ENCODE measurements around the gene CDK5RAP3.

CDK5RAP3 gene

GRCh38 chr17:47959825-47960655, 10.9 kb upstream of the CDK5RAP3 start:
- no peak overlapping the region for H3K4ac ChIP-seq (ENCODE audit: low read depth, low read length)
- no peak overlapping the region for H3K4me2 ChIP-seq (ENCODE audit: low read length)
- no CpG with 5 or more reads among the region's 8 CpGs for WGBS (ENCODE audit: extremely low coverage, insufficient coverage, low lambda C conversion rate)
- no peak overlapping the region for H2BK120ac ChIP-seq (ENCODE audit: low read depth, low read length)
- no peak overlapping the region for H3K27ac ChIP-seq (ENCODE audit: low read depth, low read length)
- no peak overlapping the region for H2BK15ac ChIP-seq (replicated peaks; ENCODE audit: low read depth)
- H3K23ac ChIP-seq (ENCODE audit: low read length) = no peak overlapping the region
- H4K8ac ChIP-seq (ENCODE audit: low read depth, low read length) = no peak overlapping the region
- no peaks in the 10 kb centered on the region for H3K79me1 ChIP-seq (ENCODE audit: low read length)
- no peak overlapping the region for H2BK5ac ChIP-seq (ENCODE audit: low read length)
- H3K79me2 ChIP-seq (ENCODE audit: control insufficient read depth, insufficient read depth, low read length) = no peaks in the 10 kb centered on the region
- no peaks in the 10 kb centered on the region for H3K36me3 ChIP-seq (ENCODE audit: control insufficient read depth, insufficient read depth, low read length)
- H3K56ac ChIP-seq (ENCODE audit: low read length) = no peak overlapping the region
- peaks cover 2% of the 10 kb centered on the region for H3K4me1 ChIP-seq (ENCODE audit: control insufficient read depth, low read depth, low read length)
- H3K27me3 ChIP-seq (ENCODE audit: insufficient read depth, low read length, poor library complexity) = no peaks in the 10 kb centered on the region
- H3K18ac ChIP-seq (ENCODE audit: low read length) = no peak overlapping the region
- no peak overlapping the region for H4K5ac ChIP-seq (ENCODE audit: low read length)
- no peak overlapping the region for H3K9ac ChIP-seq (ENCODE audit: low read length)
- H2AK5ac ChIP-seq (ENCODE audit: low read length) = no peak overlapping the region
- DNase-seq = no peak
- H3K4me3 ChIP-seq (ENCODE audit: low read length) = no peak overlapping the region

GRCh38 chr17:47961406-47961805, 9.5 kb upstream of the CDK5RAP3 start:
- H2BK5ac ChIP-seq (ENCODE audit: low read length) = no peak overlapping the region
- no peaks in the 10 kb centered on the region for H3K27me3 ChIP-seq (ENCODE audit: insufficient read depth, low read length, poor library complexity)
- H3K36me3 ChIP-seq (ENCODE audit: control insufficient read depth, insufficient read depth, low read length) = no peaks in the 10 kb centered on the region
- H3K23ac ChIP-seq (ENCODE audit: low read length) = no peak overlapping the region
- no peak overlapping the region for H3K56ac ChIP-seq (ENCODE audit: low read length)
- no peak overlapping the region for H2AK5ac ChIP-seq (ENCODE audit: low read length)
- WGBS (ENCODE audit: extremely low coverage, insufficient coverage, low lambda C conversion rate) = no CpG with 5 or more reads among the region's 6 CpGs
- H3K9ac ChIP-seq (ENCODE audit: low read length) = no peak overlapping the region
- no peak overlapping the region for H3K4me3 ChIP-seq (ENCODE audit: low read length)
- no peaks in the 10 kb centered on the region for H3K79me2 ChIP-seq (ENCODE audit: control insufficient read depth, insufficient read depth, low read length)
- DNase-seq = no peak
- H3K27ac ChIP-seq (ENCODE audit: low read depth, low read length) = no peak overlapping the region
- no peak overlapping the region for H3K4me2 ChIP-seq (ENCODE audit: low read length)
- no peak overlapping the region for H3K18ac ChIP-seq (ENCODE audit: low read length)
- H2BK120ac ChIP-seq (ENCODE audit: low read depth, low read length) = no peak overlapping the region
- no peak overlapping the region for H4K5ac ChIP-seq (ENCODE audit: low read length)
- H3K4ac ChIP-seq (ENCODE audit: low read depth, low read length) = no peak overlapping the region
- H4K8ac ChIP-seq (ENCODE audit: low read depth, low read length) = no peak overlapping the region
- no peaks in the 10 kb centered on the region for H3K79me1 ChIP-seq (ENCODE audit: low read length)
- H3K4me1 ChIP-seq (ENCODE audit: control insufficient read depth, low read depth, low read length) = peaks cover 2% of the 10 kb centered on the region
- H2BK15ac ChIP-seq (replicated peaks; ENCODE audit: low read depth) = no peak overlapping the region

- no peak overlapping the region for H3K4me2 ChIP-seq (ENCODE audit: low read length)
- no peak overlapping the region for H2AK5ac ChIP-seq (ENCODE audit: low read length)
- WGBS (ENCODE audit: extremely low coverage, insufficient coverage, low lambda C conversion rate) = no CpG with 5 or more reads among the region's 3 CpGs
Observed at GRCh38 chr17:47962901-47963300, 8.0 kb upstream of the CDK5RAP3 start.

GRCh38 chr17:47964856-47965255, 6.1 kb upstream of the CDK5RAP3 start:
- no peak overlapping the region for H3K4ac ChIP-seq (ENCODE audit: low read depth, low read length)
- no peak overlapping the region for H3K56ac ChIP-seq (ENCODE audit: low read length)
- H3K4me2 ChIP-seq (ENCODE audit: low read length) = no peak overlapping the region
- H3K4me1 ChIP-seq (ENCODE audit: control insufficient read depth, low read depth, low read length) = no peaks in the 10 kb centered on the region
- H2BK120ac ChIP-seq (ENCODE audit: low read depth, low read length) = no peak overlapping the region
- no peak overlapping the region for H2AK5ac ChIP-seq (ENCODE audit: low read length)
- no peak overlapping the region for H4K5ac ChIP-seq (ENCODE audit: low read length)
- H4K8ac ChIP-seq (ENCODE audit: low read depth, low read length) = no peak overlapping the region
- no peak overlapping the region for H3K4me3 ChIP-seq (ENCODE audit: low read length)
- H3K79me1 ChIP-seq (ENCODE audit: low read length) = no peaks in the 10 kb centered on the region
- no peak overlapping the region for H3K23ac ChIP-seq (ENCODE audit: low read length)
- no peak for DNase-seq
- no peak overlapping the region for H2BK15ac ChIP-seq (replicated peaks; ENCODE audit: low read depth)
- H3K9ac ChIP-seq (ENCODE audit: low read length) = no peak overlapping the region
- no peaks in the 10 kb centered on the region for H3K27me3 ChIP-seq (ENCODE audit: insufficient read depth, low read length, poor library complexity)
- no CpG with 5 or more reads among the region's 5 CpGs for WGBS (ENCODE audit: extremely low coverage, insufficient coverage, low lambda C conversion rate)
- no peak overlapping the region for H2BK5ac ChIP-seq (ENCODE audit: low read length)
- H3K79me2 ChIP-seq (ENCODE audit: control insufficient read depth, insufficient read depth, low read length) = no peaks in the 10 kb centered on the region
- H3K18ac ChIP-seq (ENCODE audit: low read length) = no peak overlapping the region
- no peak overlapping the region for H3K27ac ChIP-seq (ENCODE audit: low read depth, low read length)
- no peaks in the 10 kb centered on the region for H3K36me3 ChIP-seq (ENCODE audit: control insufficient read depth, insufficient read depth, low read length)

More at GRCh38 chr17:47962901-47963300, 8.0 kb upstream of the CDK5RAP3 start:
- Histone ChIP-seq H2BK5ac (ENCODE audit: low read length) (no peak overlapping the region), H2BK120ac (ENCODE audit: low read depth, low read length) (no peak overlapping the region), H3K4me1 (ENCODE audit: control insufficient read depth, low read depth, low read length) (peaks cover 1% of the 10 kb centered on the region), H3K79me2 (ENCODE audit: control insufficient read depth, insufficient read depth, low read length) (no peaks in the 10 kb centered on the region), H4K8ac (ENCODE audit: low read depth, low read length) (no peak overlapping the region), H3K36me3 (ENCODE audit: control insufficient read depth, insufficient read depth, low read length) (no peaks in the 10 kb centered on the region), H2BK15ac (replicated peaks; ENCODE audit: low read depth) (no peak overlapping the region), H3K79me1 (ENCODE audit: low read length) (no peaks in the 10 kb centered on the region), H3K56ac (ENCODE audit: low read length) (no peak overlapping the region), H3K4me3 (ENCODE audit: low read length) (no peak overlapping the region), H3K18ac (ENCODE audit: low read length) (no peak overlapping the region), H3K27me3 (ENCODE audit: insufficient read depth, low read length, poor library complexity) (no peaks in the 10 kb centered on the region), H3K9ac (ENCODE audit: low read length) (no peak overlapping the region), H3K27ac (ENCODE audit: low read depth, low read length) (no peak overlapping the region), H3K23ac (ENCODE audit: low read length) (no peak overlapping the region), H4K5ac (ENCODE audit: low read length) (no peak overlapping the region), H3K4ac (ENCODE audit: low read depth, low read length) (no peak overlapping the region)
- no peak for DNase-seq

- Histone ChIP-seq H2BK15ac (replicated peaks; ENCODE audit: low read depth) (no peak overlapping the region), H2AK5ac (ENCODE audit: low read length) (no peak overlapping the region), H3K4ac (ENCODE audit: low read depth, low read length) (no peak overlapping the region), H3K27ac (ENCODE audit: low read depth, low read length) (no peak overlapping the region), H3K79me1 (ENCODE audit: low read length) (no peaks in the 10 kb centered on the region), H2BK120ac (ENCODE audit: low read depth, low read length) (no peak overlapping the region), H2BK5ac (ENCODE audit: low read length) (no peak overlapping the region), H3K4me2 (ENCODE audit: low read length) (no peak overlapping the region), H4K5ac (ENCODE audit: low read length) (no peak overlapping the region), H3K23ac (ENCODE audit: low read length) (no peak overlapping the region), H4K8ac (ENCODE audit: low read depth, low read length) (no peak overlapping the region), H3K18ac (ENCODE audit: low read length) (no peak overlapping the region), H3K56ac (ENCODE audit: low read length) (no peak overlapping the region), H3K36me3 (ENCODE audit: control insufficient read depth, insufficient read depth, low read length) (no peaks in the 10 kb centered on the region), H3K79me2 (ENCODE audit: control insufficient read depth, insufficient read depth, low read length) (no peaks in the 10 kb centered on the region), H3K9ac (ENCODE audit: low read length) (no peak overlapping the region), H3K27me3 (ENCODE audit: insufficient read depth, low read length, poor library complexity) (no peaks in the 10 kb centered on the region), H3K4me3 (ENCODE audit: low read length) (no peak overlapping the region), H3K4me1 (ENCODE audit: control insufficient read depth, low read depth, low read length) (no peaks in the 10 kb centered on the region)
- WGBS (ENCODE audit: extremely low coverage, insufficient coverage, low lambda C conversion rate) = no CpG with 5 or more reads among the region's 1 CpG
- DNase-seq = no peak
Observed at GRCh38 chr17:47966079-47966519, 4.8 kb upstream of the CDK5RAP3 start.

Data from mesendoderm (in vitro differentiated cells).